H1 (cell line): ENCODE measurements around the gene H2BK1. TPM values are rescaled to one million over a fixed set of nuclear protein-coding genes. Genes with fewer than 3 reads are reported as not detected.

Experiments
- CTCF ChIA-PET: fragments of 300-600 bp; sonication (Branson Sonifier 250); formaldehyde crosslinking; loops from one replicate; lab custom pipeline; 2021; ENCODE audit not compliant: partially characterized antibody; lab: Charles Lee
- POLR2A ChIA-PET: fragments of 300-600 bp; sonication (Branson Sonifier 250); formaldehyde crosslinking; loops from one replicate; lab custom pipeline; 2021; ENCODE audit warnings: inconsistent platforms; ENCODE audit not compliant: partially characterized antibody; lab: Charles Lee
- DNase-seq, 2 experiments: peaks; one replicate each; pipeline versions ENCODE4 v3.0.0 to v3.0.0-alpha.2; 2010 to 2022; ENCODE audit warnings: low spot score in 2 of 2, low read depth in 1 of 2, mixed read lengths in 1 of 2
- FAIRE-seq: peaks from 2 replicates; lab custom pipeline; 2011; peaks lifted over from hg19 to GRCh38; lab: Jason Lieb, UNC
- H2AFZ ChIP-seq: 2 replicates; pipeline ENCODE4 v1.8.1; 2012; ENCODE audit warnings: low read length, inconsistent platforms
- H2AK5ac ChIP-seq: 2 replicates; pipeline ENCODE4 v1.6.1; 2013; ENCODE audit warnings: low read depth, low read length
- H2BK120ac ChIP-seq: replicated peaks from 2 replicates; pipeline ENCODE3; 2013; ENCODE audit warnings: low read depth, low read length, inconsistent platforms
- H2BK12ac ChIP-seq: 2 replicates; pipeline ENCODE4 v1.6.1; 2013; ENCODE audit warnings: low read depth, low read length
- H2BK15ac ChIP-seq: 2 replicates; pipeline ENCODE4 v1.6.1; 2013; ENCODE audit warnings: low read length
- H2BK20ac ChIP-seq: 2 replicates; pipeline ENCODE4 v1.6.1; 2013; ENCODE audit warnings: low read length
- H2BK5ac ChIP-seq: 2 replicates; pipeline ENCODE4 v1.6.1; 2013; ENCODE audit warnings: low read depth, low read length
- H3K14ac ChIP-seq: 2 replicates; pipeline ENCODE4 v1.6.1; 2013; ENCODE audit warnings: inconsistent platforms; ENCODE audit not compliant: insufficient read length
- H3K18ac ChIP-seq: 2 replicates; pipeline ENCODE4 v1.6.1; 2013; ENCODE audit warnings: low read length; ENCODE audit errors: extremely low read depth
- H3K23ac ChIP-seq: 2 replicates; pipeline ENCODE4 v1.6.1; 2013; ENCODE audit warnings: inconsistent platforms; ENCODE audit not compliant: insufficient read length
- H3K23me2 ChIP-seq: 2 replicates; pipeline ENCODE4 v1.6.1; 2013; ENCODE audit warnings: low read depth, low read length
- H3K27ac ChIP-seq: 2 replicates; pipeline ENCODE4 v1.6.1; 2011; ENCODE audit warnings: low read depth, low read length, inconsistent platforms
- H3K27me3 ChIP-seq, 4 experiments: replicated peaks in 1 of 4; 1 replicate in 1 of 4; 2 replicates in 3 of 4; pipeline versions ENCODE4 v1.6.1 to v1.8.1; 2011 to 2013; ENCODE audit warnings: low read length in 3 of 4, mild to moderate bottlenecking in 3 of 4, inconsistent platforms in 2 of 4, mixed read lengths in 2 of 4, moderate library complexity in 1 of 4; ENCODE audit not compliant: control insufficient read depth in 3 of 4, insufficient read depth in 3 of 4; ENCODE audit errors: extremely low read depth in 1 of 4
- H3K36me3 ChIP-seq, 4 experiments: 2 replicates each; pipeline versions ENCODE4 v1.6.1 to v1.8.1; 2011 to 2013; ENCODE audit warnings: mild to moderate bottlenecking in 4 of 4, low read length in 3 of 4, moderate library complexity in 2 of 4, control low read depth in 1 of 4, inconsistent platforms in 1 of 4; ENCODE audit not compliant: insufficient read depth in 4 of 4, control insufficient read depth in 2 of 4
- H3K4ac ChIP-seq: replicated peaks from 2 replicates; pipeline ENCODE3; 2013; ENCODE audit warnings: low read length, low read depth, mixed read lengths, inconsistent platforms; ENCODE audit not compliant: insufficient read length
- H3K4me1 ChIP-seq, 4 experiments: replicated peaks in 1 of 4; 1 replicate in 1 of 4; 2 replicates in 3 of 4; pipeline versions ENCODE4 v1.6.1 to v1.8.1; 2011 to 2013; ENCODE audit warnings: low read length in 3 of 4, inconsistent platforms in 2 of 4, mixed read lengths in 1 of 4; ENCODE audit not compliant: insufficient read depth in 4 of 4, control insufficient read depth in 3 of 4
- H3K4me2 ChIP-seq, 2 experiments: 2 replicates each; pipeline versions ENCODE4 v1.6.1 to v1.8.1; 2011 to 2013; ENCODE audit warnings: low read depth in 2 of 2, low read length in 2 of 2, control low read depth in 1 of 2, inconsistent platforms in 1 of 2, mild to moderate bottlenecking in 1 of 2; ENCODE audit not compliant: insufficient read depth in 1 of 2
- H3K4me3 ChIP-seq, 4 experiments: fragments of 200-600, 300-600 bp in 1 of 4; sonication (generic), shearing (Covaris generic), sonication (Bioruptor Twin) in 1 of 4; 2 replicates each; pipeline versions ENCODE4 v1.5.1 to v1.8.1; 2011 to 2016; ENCODE audit warnings: low read length in 4 of 4, low read depth in 3 of 4, control low read depth in 2 of 4, inconsistent platforms in 2 of 4, mild to moderate bottlenecking in 2 of 4, mixed read lengths in 1 of 4, moderate library complexity in 1 of 4; ENCODE audit not compliant: insufficient read depth in 2 of 4; ENCODE audit errors: extremely low read depth in 1 of 4
- H3K56ac ChIP-seq: replicated peaks from 2 replicates; pipeline ENCODE3; 2013; ENCODE audit warnings: low read depth, mild to moderate bottlenecking, mixed read lengths, low read length, inconsistent platforms; ENCODE audit not compliant: insufficient read length
- H3K79me1 ChIP-seq: 2 replicates; pipeline ENCODE4 v1.6.1; 2013; ENCODE audit warnings: low read depth, low read length, control low read depth
- H3K79me2 ChIP-seq, 2 experiments: 2 replicates each; pipeline versions ENCODE4 v1.6.1 to v1.8.1; 2012 to 2013; ENCODE audit warnings: low read length in 2 of 2, mild to moderate bottlenecking in 2 of 2, inconsistent platforms in 1 of 2; ENCODE audit not compliant: insufficient read depth in 2 of 2, control insufficient read depth in 1 of 2
- H3K9ac ChIP-seq, 4 experiments: replicated peaks in 1 of 4; 1 replicate in 1 of 4; 2 replicates in 3 of 4; pipeline versions ENCODE4 v1.6.1 to v1.8.1; 2011 to 2013; ENCODE audit warnings: low read depth in 3 of 4, low read length in 3 of 4, control low read depth in 2 of 4, mild to moderate bottlenecking in 2 of 4, moderate library complexity in 2 of 4, inconsistent platforms in 1 of 4; ENCODE audit errors: extremely low read depth in 1 of 4
- H3K9me3 ChIP-seq, 2 experiments: 2 replicates each; pipeline versions ENCODE4 v1.6.1 to v1.8.1; 2012 to 2013; ENCODE audit warnings: mild to moderate bottlenecking in 2 of 2, moderate library complexity in 2 of 2, control low read depth in 1 of 2, inconsistent platforms in 1 of 2, low read depth in 1 of 2, low read length in 1 of 2, mixed read lengths in 1 of 2; ENCODE audit not compliant: insufficient read depth in 2 of 2
- H4K20me1 ChIP-seq, 2 experiments: replicated peaks in 1 of 2; 2 replicates each; pipeline versions ENCODE3 to v1.8.1; 2011 to 2013; ENCODE audit warnings: inconsistent platforms in 2 of 2, low read length in 2 of 2, mild to moderate bottlenecking in 1 of 2; ENCODE audit not compliant: insufficient read depth in 2 of 2, control insufficient read depth in 1 of 2
- H4K5ac ChIP-seq: 2 replicates; pipeline ENCODE4 v1.6.1; 2013; ENCODE audit warnings: low read length, low read depth, mixed read lengths, inconsistent platforms; ENCODE audit not compliant: insufficient read length
- H4K8ac ChIP-seq: 2 replicates; pipeline ENCODE4 v1.8.0; 2013; ENCODE audit warnings: mild to moderate bottlenecking, moderate library complexity, low read length, inconsistent platforms; ENCODE audit not compliant: insufficient read depth; ENCODE audit errors: extremely low read depth
- H4K91ac ChIP-seq: replicated peaks from 2 replicates; pipeline ENCODE3; 2013; ENCODE audit warnings: low read length, mixed read lengths, inconsistent platforms; ENCODE audit not compliant: insufficient read length
- ASH2L ChIP-seq: fragments of 200-600, 300-600 bp; sonication (generic); IDR thresholded peaks from one replicate; pipeline ENCODE4 v1.7.1; 2017; ENCODE audit warnings: low read length
- ATF2 ChIP-seq: IDR thresholded peaks from 2 replicates; pipeline ENCODE4 v1.6.1; 2012; ENCODE audit warnings: low read length, inconsistent platforms
- CTBP2 ChIP-seq: IDR thresholded peaks from 2 replicates; pipeline ENCODE4 v1.7.0; 2011; ENCODE audit warnings: borderline replicate concordance, mild to moderate bottlenecking, moderate library complexity, mixed read lengths, low read length; ENCODE audit not compliant: insufficient read depth, insufficient read length
- RBBP5 ChIP-seq: IDR thresholded peaks from 2 replicates; pipeline ENCODE4 v1.7.1; 2012; ENCODE audit warnings: low read depth, mild to moderate bottlenecking, inconsistent platforms, low read length, moderate library complexity, borderline replicate concordance
- SIN3A ChIP-seq, 2 experiments: IDR thresholded peaks in 1 of 2; conservative IDR thresholded peaks in 1 of 2; 2 replicates each; pipeline ENCODE4 v1.6.1; 2011 to 2012; ENCODE audit warnings: low read length in 2 of 2, improper control_type of control experiment in 1 of 2, low read depth in 1 of 2, mild to moderate bottlenecking in 1 of 2
- SUZ12 ChIP-seq: fragments of 200-600 bp; sonication (generic); IDR thresholded peaks from 2 replicates; pipeline ENCODE4 v1.6.1; 2012; ENCODE audit warnings: mild to moderate bottlenecking, inconsistent platforms, low read length, moderate library complexity, mixed read lengths
- TAF7 ChIP-seq: optimal IDR thresholded peaks from 2 replicates; pipeline ENCODE3; 2011; ENCODE audit warnings: low read depth, mild to moderate bottlenecking, inconsistent platforms, low read length, moderate library complexity, borderline replicate concordance
- whole genome bisulfite sequencing, 2 experiments: shearing (Covaris generic) in 1 of 2; methylation state at CpG; one replicate each; pipeline versions ENCODE4 v1.1.6 to v1.1.7; 2013 to 2015; ENCODE audit warnings: low lambda C conversion rate in 2 of 2, mixed read lengths in 2 of 2, inconsistent platforms in 1 of 2, low coverage in 1 of 2, missing lambda C conversion rate in 1 of 2; ENCODE audit not compliant: insufficient replicate concordance in 2 of 2, insufficient coverage in 1 of 2, insufficient read length in 1 of 2; ENCODE audit errors: extremely low coverage in 1 of 2, missing lambda C conversion rate in 1 of 2; 5-methylcytosine and 5-hydroxymethylcytosine counted together
- polyA plus RNA-seq, 7 experiments: library from polyadenylated mRNA; depleted of rRNA in 3 of 7; stranded (reverse) in 5 of 7; unstranded in 2 of 7; fragments of >200 nt in 5 of 7; fragments of 200-250 nt in 2 of 7; gene quantifications; 1 replicate in 5 of 7; 2 replicates in 1 of 7; 4 replicates in 1 of 7; pipeline versions ENCODE4 v1.2.1 to v1.2.3, GENCODE V29; 2011 to 2013; ENCODE audit warnings: missing spikeins in 2 of 7, mixed read lengths in 2 of 7
- total RNA-seq: library from RNA; stranded (reverse); fragmentation: NEBNext Ultra II Directional; extraction: Animal tissue kit (Norgen Biotek cat#: 25700); gene quantifications from 2 replicates; pipeline ENCODE4 v1.2.1, GENCODE V29; 2021

The H2BK1 gene
- total and polyA plus RNA-seq, 2 of the 8 experiments (the other 6 are each of a cell fraction or from before 2014, with no cell fraction given): not detected

- FAIRE-seq (no peak), DNase-seq (peak in 1 of 2 experiments; percentile 64)
- H3K79me2 ChIP-seq: no peaks in the 10 kb centered on the region
- no peak overlapping the region for H3K27ac ChIP-seq
- no peak overlapping the region for H2BK120ac ChIP-seq
- no peak overlapping the region for H3K14ac ChIP-seq
- H2BK20ac ChIP-seq: peak overlapping the region; percentile 80; the same call in 1 of the 2 replicates
- no peak overlapping the region for H4K8ac ChIP-seq
- peaks cover 25% of the 10 kb centered on the region for H3K23me2 ChIP-seq
- TF ChIP-seq ATF2 (no peak), RBBP5 (0 out of 2 replicates have a peak, but pooled peaks have one; percentile 17), TAF7 (no peak), ASH2L (peak; percentile 14), SUZ12 (no peak), CTBP2 (peak; percentile 89), SIN3A (conservative IDR thresholded peaks at IDR 0.05 in 1 of 2, IDR thresholded peaks at IDR 0.05 in 1 of 2; ENCODE audit: low read depth in 1 of 2, low read length in 2 of 2) (no peak; a peak in 1 of 4 replicates)
- no peaks in the 10 kb centered on the region for H3K36me3 ChIP-seq
- H3K18ac ChIP-seq: peak overlapping the region; percentile 87
- no peak overlapping the region for H2AFZ ChIP-seq
- H3K23ac ChIP-seq: no peak overlapping the region
- no peak overlapping the region for H3K9ac ChIP-seq
- H2BK15ac ChIP-seq: peak overlapping the region; percentile 97; the same call in 1 of the 2 replicates
- peak overlapping the region; percentile 69 for H4K91ac ChIP-seq
- CTCF ChIA-PET: interaction anchor here (0.6 to 3.3 kb wide), 9 partner anchors 8 to 51 kb away, joined by 3 to 14 read pairs (median 5); partner anchors contain the start of gene ABCF2
- no peak overlapping the region for H3K56ac ChIP-seq
- H3K27me3 ChIP-seq: peaks cover 6 to 48% (median 36%) of the 10 kb centered on the region in 4 experiments
- peak overlapping the region; percentile 93; the same call in 1 of the 2 replicates for H2AK5ac ChIP-seq
- peak overlapping the region; percentile 91; the same call in 1 of the 2 replicates for H2BK12ac ChIP-seq
- H3K4me3 ChIP-seq: peak overlapping the region in 3 of 4 experiments; percentile 56 to 81 (median 76); a peak in 5 of 8 replicates
- no peaks in the 10 kb centered on the region for H3K9me3 ChIP-seq
- H2BK5ac ChIP-seq: peak overlapping the region; percentile 66; the same call in 1 of the 2 replicates
- peak overlapping the region; percentile 81 to 99 for H3K4me2 ChIP-seq
- POLR2A ChIA-PET: interaction anchor here (1.1 to 3.1 kb wide), 6 partner anchors 9 to 191 kb away, joined by 3 to 22 read pairs (median 4); partner anchors contain the start of gene ABCF2
- H3K4ac ChIP-seq: no peak overlapping the region
- 40% methylated on average over 17 of the region's 17 CpGs; no CpG with 5 or more reads in 1 of the 2 experiments for WGBS, 2 experiments
- H4K20me1 ChIP-seq: no peaks in the 10 kb centered on the region
- H3K4me1 ChIP-seq: peaks cover 0 to 34% (median 22%) of the 10 kb centered on the region in 4 experiments; a peak in 6 of 7 replicates
- H3K79me1 ChIP-seq: no peaks in the 10 kb centered on the region
- no peak overlapping the region for H4K5ac ChIP-seq
Observed at GRCh38 chr7:151252961-151253711, 42.8 kb upstream of the H2BK1 start.
